Endothelial cell of umbilical vein (primary cell): ENCODE measurements around the gene ATXN2. TPM values are rescaled to one million over a fixed set of nuclear protein-coding genes. Genes with fewer than 3 reads are reported as not detected.

Source experiments
- BruUV-seq: library from RNA; stranded (reverse); fragments of 400-500 nt; replicated peaks from 2 replicates; lab custom pipeline; 2021; lab: Mats Ljungman, UMichigan
- CTCF ChIA-PET: fragments of 300-600, 350-600 bp; sonication (Branson Sonifier 250); formaldehyde crosslinking; loops from one replicate; lab custom pipeline; 2021; ENCODE audit warnings: antibody characterized with exemption, inconsistent platforms; lab: Charles Lee
- POLR2A ChIA-PET: fragments of 300-600, 350-600 bp; sonication (Branson Sonifier 250); formaldehyde crosslinking; loops from one replicate; lab custom pipeline; 2021; ENCODE audit warnings: antibody characterized with exemption, inconsistent platforms; lab: Charles Lee
- DNase-seq: peaks from one replicate; pipeline ENCODE4 v3.0.0-alpha.2; 2011; ENCODE audit warnings: low read depth, low spot score
- FAIRE-seq: peaks from 2 replicates; lab custom pipeline; 2011; peaks lifted over from hg19 to GRCh38; lab: Jason Lieb, UNC
- H2AFZ ChIP-seq: 2 replicates; pipeline ENCODE4 v1.6.0; 2012; ENCODE audit warnings: low read depth, low read length, control low read depth, inconsistent platforms
- H3K27ac ChIP-seq: 2 replicates; pipeline ENCODE4 v1.5.1; 2011; ENCODE audit warnings: low read depth, mild to moderate bottlenecking, control low read depth, low read length, moderate library complexity; ENCODE audit not compliant: insufficient read depth
- H3K27me3 ChIP-seq, 2 experiments: 2 replicates each; pipeline versions ENCODE4 v1.6.0 to v1.6.1; 2011; ENCODE audit warnings: low read length in 2 of 2, mixed read lengths in 1 of 2; ENCODE audit not compliant: control insufficient read depth in 2 of 2, insufficient read depth in 2 of 2
- H3K36me3 ChIP-seq, 2 experiments: 2 replicates in 1 of 2; 3 replicates in 1 of 2; pipeline ENCODE4 v1.5.1; 2011; ENCODE audit warnings: low read length in 2 of 2, mild to moderate bottlenecking in 1 of 2, moderate library complexity in 1 of 2; ENCODE audit not compliant: control insufficient read depth in 2 of 2, insufficient read depth in 2 of 2; ENCODE audit errors: extremely low read depth in 1 of 2
- H3K4me1 ChIP-seq: 3 replicates; pipeline ENCODE4 v1.5.1; 2011; ENCODE audit warnings: mild to moderate bottlenecking, low read length; ENCODE audit not compliant: control insufficient read depth, insufficient read depth; ENCODE audit errors: extremely low read depth
- H3K4me2 ChIP-seq: 2 replicates; pipeline ENCODE4 v1.6.1; 2011; ENCODE audit warnings: low read length, control low read depth, mixed read lengths; ENCODE audit not compliant: insufficient read depth
- H3K4me3 ChIP-seq, 3 experiments: fragments of 200-600 bp in 1 of 3; sonication (generic), shearing (Covaris generic) in 1 of 3; replicated peaks in 1 of 3; 2 replicates each; pipeline ENCODE4 v1.5.1; 2011 to 2016; ENCODE audit warnings: control low read depth in 3 of 3, low read length in 3 of 3, mild to moderate bottlenecking in 2 of 3, inconsistent platforms in 1 of 3, low read depth in 1 of 3, moderate library complexity in 1 of 3; ENCODE audit not compliant: insufficient read depth in 1 of 3
- H3K79me2 ChIP-seq: 2 replicates; pipeline ENCODE4 v1.6.0; 2012; ENCODE audit warnings: low read length, inconsistent platforms; ENCODE audit not compliant: control insufficient read depth, insufficient read depth
- H3K9ac ChIP-seq: replicated peaks from 2 replicates; pipeline ENCODE3; 2011; ENCODE audit warnings: low read length, control low read depth; ENCODE audit not compliant: insufficient read depth; ENCODE audit errors: extremely low read depth
- H3K9me1 ChIP-seq: replicated peaks from 3 replicates; pipeline ENCODE4 v1.6.0; 2011; ENCODE audit warnings: mild to moderate bottlenecking, low read length; ENCODE audit not compliant: control insufficient read depth, insufficient read depth; ENCODE audit errors: extremely low read depth
- H3K9me3 ChIP-seq: replicated peaks from 2 replicates; pipeline ENCODE4 v1.5.1; 2012; ENCODE audit warnings: low read length, inconsistent platforms; ENCODE audit not compliant: control insufficient read depth, insufficient read depth
- H4K20me1 ChIP-seq: replicated peaks from 2 replicates; pipeline ENCODE3; 2011; ENCODE audit warnings: mild to moderate bottlenecking, low read length; ENCODE audit not compliant: control insufficient read depth, insufficient read depth; ENCODE audit errors: extremely low read depth
- CTCF ChIP-seq, 2 donors: IDR thresholded peaks; 1 replicate in 1 of 2; 2 replicates in 1 of 2; pipeline ENCODE4 v1.5.1; 2011; ENCODE audit warnings: low read length in 2 of 2, mild to moderate bottlenecking in 2 of 2, moderate library complexity in 2 of 2, control low read depth in 1 of 2, inconsistent platforms in 1 of 2, low read depth in 1 of 2; ENCODE audit not compliant: insufficient read depth in 1 of 2; ENCODE audit errors: extremely low read depth in 1 of 2
- FOS ChIP-seq: IDR thresholded peaks from 2 replicates; pipeline ENCODE4 v1.6.1; 2011; ENCODE audit warnings: mild to moderate bottlenecking, low read length, moderate library complexity, borderline replicate concordance; ENCODE audit not compliant: insufficient read depth
- GATA2 ChIP-seq: IDR thresholded peaks from 2 replicates; pipeline ENCODE4 v1.7.0; 2011; ENCODE audit warnings: low read depth, mild to moderate bottlenecking, moderate library complexity, mixed read lengths, low read length; ENCODE audit not compliant: insufficient read length, insufficient read depth
- MAX ChIP-seq: IDR thresholded peaks from 2 replicates; pipeline ENCODE4 v1.6.1; 2011; ENCODE audit not compliant: insufficient read depth, insufficient read length
- POLR2A ChIP-seq: IDR thresholded peaks from 2 replicates; pipeline ENCODE4 v1.6.1; 2012; ENCODE audit warnings: low read depth, mild to moderate bottlenecking, control low read depth, low read length
- dilution Hi-C: fragments of 300-500 bp; cut with MboI; formaldehyde crosslinking; loops from one replicate; pipeline ENCODE4 v1.15.0; 2019; ENCODE audit warnings: low sequenced_read_pairs; ENCODE audit not compliant: extremely low pct_ligation_motif_present
- intact Hi-C: fragments of 100-400 bp; cut with micrococcal nuclease; formaldehyde crosslinking; loops from one replicate; pipeline ENCODE4 v1.10.0; 2022
- polyA plus RNA-seq, 4 experiments: library from polyadenylated mRNA; depleted of rRNA in 3 of 4; stranded (reverse) in 3 of 4; unstranded in 1 of 4; fragments of >200 nt; gene quantifications; 2 replicates each; pipeline versions ENCODE4 v1.2.1 to v1.2.3, GENCODE V29; 2011 to 2012; ENCODE audit warnings: missing spikeins in 1 of 4
- total RNA-seq: library from RNA; stranded (reverse); gene quantifications from 2 replicates; pipeline ENCODE4 v1.2.3, GENCODE V29; 2021

Gene ATXN2
- total and polyA plus RNA-seq, 2 donors (not counting 3 experiments of a cell fraction or from before 2014, with no cell fraction given): 58.9 to 86.7 TPM

- no peaks in the 10 kb centered on the region for H3K9me3 ChIP-seq
- H3K36me3 ChIP-seq: peaks cover 0 to 13% of the 10 kb centered on the region in 2 experiments
- POLR2A ChIA-PET: no interaction called here
- no peaks in the 10 kb centered on the region for H3K9me1 ChIP-seq
- no peak overlapping the region for H3K4me3 ChIP-seq
- no peaks in the 10 kb centered on the region for H3K27me3 ChIP-seq
- intact Hi-C loops: no loop called here
- H2AFZ ChIP-seq: no peak overlapping the region
- CTCF ChIA-PET: interaction anchor here (0.9 to 16.4 kb wide), 3 partner anchors 10 to 42 kb away, joined by 3 to 464 read pairs (median 6); no protein-coding TSS in a partner anchor
- no peak overlapping the region for H3K4me2 ChIP-seq
- no TSS peak for BruUV-seq
- no peak for DNase-seq
- TF ChIP-seq FOS: no peak
- TF ChIP-seq POLR2A: peak; percentile 32
- TF ChIP-seq CTCF (IDR thresholded peaks at IDR 0.05; ENCODE audit: extremely low read depth in 1 of 2, insufficient read depth in 1 of 2, low read depth in 1 of 2, low read length in 2 of 2): no peak
- no peak for TF ChIP-seq MAX
- no peaks in the 10 kb centered on the region for H4K20me1 ChIP-seq
- dilution Hi-C loops: no loop called here
- no peak for FAIRE-seq
- no peak overlapping the region for H3K27ac ChIP-seq
- no peak overlapping the region for H3K9ac ChIP-seq
- peaks cover 75% of the 10 kb centered on the region for H3K4me1 ChIP-seq
- peaks cover 92% of the 10 kb centered on the region for H3K79me2 ChIP-seq
Measured at GRCh38 chr12:111440152-111440551, 159.0 kb downstream of the ATXN2 start.

GRCh38 chr12:111439657-111440151, 159.4 kb downstream of the ATXN2 start:
- Histone ChIP-seq H4K20me1 (no peaks in the 10 kb centered on the region), H3K4me3 (no peak overlapping the region), H3K9me1 (no peaks in the 10 kb centered on the region), H3K9me3 (no peaks in the 10 kb centered on the region), H3K9ac (no peak overlapping the region), H2AFZ (no peak overlapping the region), H3K27ac (no peak overlapping the region), H3K36me3 (peaks cover 0 to 13% of the 10 kb centered on the region in 2 experiments), H3K4me2 (no peak overlapping the region), H3K79me2 (peaks cover 95% of the 10 kb centered on the region), H3K4me1 (peaks cover 75% of the 10 kb centered on the region), H3K27me3 (no peaks in the 10 kb centered on the region)
- POLR2A ChIA-PET: no interaction called here
- BruUV-seq: no TSS peak
- CTCF ChIA-PET: interaction anchor here (2.5 kb wide), 1 partner anchor 10 kb away, joined by 6 read pairs; no protein-coding TSS in a partner anchor
- dilution Hi-C loops (no loop called here), intact Hi-C loops (no loop called here)
- DNase-seq (no peak), FAIRE-seq (no peak)
- TF ChIP-seq GATA2: no peak
